ENCODE results near the gene RHBDF2.

DNA sequence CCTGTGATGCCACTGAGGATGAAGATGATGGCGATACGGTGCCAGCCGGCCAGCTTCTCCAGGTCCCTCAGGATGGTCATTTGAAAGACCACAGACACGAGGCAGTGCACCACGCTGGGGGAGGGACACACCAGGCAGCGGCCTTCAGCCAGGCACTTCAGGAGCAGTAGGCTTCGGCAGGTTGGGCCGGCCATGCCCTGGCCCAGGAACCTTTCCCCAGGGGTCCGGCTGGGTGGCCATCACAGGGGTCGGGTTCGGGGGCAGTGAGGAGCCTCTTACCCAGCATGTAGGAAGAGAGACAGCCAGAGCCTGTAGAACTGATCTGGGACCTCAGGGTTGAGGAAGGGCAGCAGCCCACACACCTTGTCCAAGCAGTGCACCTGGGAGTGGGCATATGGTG lies 28.5 kb downstream of the RHBDF2 start:
- TF ChIP-seq, protein P1, sequence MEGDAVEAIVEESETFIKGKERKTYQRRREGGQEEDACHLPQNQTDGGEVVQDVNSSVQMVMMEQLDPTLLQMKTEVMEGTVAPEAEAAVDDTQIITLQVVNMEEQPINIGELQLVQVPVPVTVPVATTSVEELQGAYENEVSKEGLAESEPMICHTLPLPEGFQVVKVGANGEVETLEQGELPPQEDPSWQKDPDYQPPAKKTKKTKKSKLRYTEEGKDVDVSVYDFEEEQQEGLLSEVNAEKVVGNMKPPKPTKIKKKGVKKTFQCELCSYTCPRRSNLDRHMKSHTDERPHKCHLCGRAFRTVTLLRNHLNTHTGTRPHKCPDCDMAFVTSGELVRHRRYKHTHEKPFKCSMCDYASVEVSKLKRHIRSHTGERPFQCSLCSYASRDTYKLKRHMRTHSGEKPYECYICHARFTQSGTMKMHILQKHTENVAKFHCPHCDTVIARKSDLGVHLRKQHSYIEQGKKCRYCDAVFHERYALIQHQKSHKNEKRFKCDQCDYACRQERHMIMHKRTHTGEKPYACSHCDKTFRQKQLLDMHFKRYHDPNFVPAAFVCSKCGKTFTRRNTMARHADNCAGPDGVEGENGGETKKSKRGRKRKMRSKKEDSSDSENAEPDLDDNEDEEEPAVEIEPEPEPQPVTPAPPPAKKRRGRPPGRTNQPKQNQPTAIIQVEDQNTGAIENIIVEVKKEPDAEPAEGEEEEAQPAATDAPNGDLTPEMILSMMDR (IDR thresholded peaks at IDR 0.05), result no peak
- no peak for TF ChIP-seq POLR2AphosphoS5 (IDR thresholded peaks at IDR 0.05)
- TF ChIP-seq POLR2A (IDR thresholded peaks at IDR 0.05), result no peak
- TF ChIP-seq EP300 (IDR thresholded peaks at IDR 0.05; ENCODE audit: low read depth), result no peak
